ENCODE data around the gene SDF4. TPM values are rescaled to one million over a fixed set of nuclear protein-coding genes. Genes with fewer than 3 reads are reported as not detected.

SDF4 gene
- total and polyA plus RNA-seq, 2 of the 13 experiments (the other 11 are each of a cell fraction or from before 2014, with no cell fraction given): 80.8 to 107 TPM

GRCh38 chr1:1240822-1241587 is 9.2 kb upstream of the SDF4 start (continued):
- peak; percentile 75 for TF ChIP-seq ZNF687 (CRISPR knock-in tag; IDR thresholded peaks at IDR 0.05)
- no peak for TF ChIP-seq ZHX1 (CRISPR knock-in tag; IDR thresholded peaks at IDR 0.05; ENCODE audit: low read depth)
- TF ChIP-seq MXD1 (CRISPR knock-in tag; IDR thresholded peaks at IDR 0.05): no peak
- TF ChIP-seq HNF4G (IDR thresholded peaks at IDR 0.05; ENCODE audit: borderline replicate concordance, low read depth, low read length): no peak
- TF ChIP-seq HNF4G (CRISPR knock-in tag; IDR thresholded peaks at IDR 0.05; ENCODE audit: borderline replicate concordance, low read depth): 0 out of 2 replicates have a peak, but pooled peaks have one; percentile 25
- TF ChIP-seq SALL1 (CRISPR knock-in tag; IDR thresholded peaks at IDR 0.05): no peak; the same call in 1 of the 2 replicates
- 0 out of 2 replicates have a peak, but pooled peaks have one; percentile 18 for TF ChIP-seq TMF1 (CRISPR knock-in tag; IDR thresholded peaks at IDR 0.05; ENCODE audit: low read depth)
- TF ChIP-seq NFIB (CRISPR knock-in tag; IDR thresholded peaks at IDR 0.05; ENCODE audit: borderline replicate concordance): peak; percentile 79; the same call in 1 of the 2 replicates
- peak; percentile 91 for TF ChIP-seq DRAP1 (CRISPR knock-in tag; IDR thresholded peaks at IDR 0.05)
- no peak for TF ChIP-seq NR2F6 (IDR thresholded peaks at IDR 0.05)
- TF ChIP-seq NR2F6 (CRISPR knock-in tag; IDR thresholded peaks at IDR 0.05): peak; percentile 54; the same call in 1 of the 2 replicates
- no peak for TF ChIP-seq LCORL (IDR thresholded peaks at IDR 0.05)
- 0 out of 2 replicates have a peak, but pooled peaks have one; percentile 28 for TF ChIP-seq LCORL (CRISPR knock-in tag; IDR thresholded peaks at IDR 0.05)
- TF ChIP-seq ZNF451 (CRISPR knock-in tag; IDR thresholded peaks at IDR 0.05): 0 out of 2 replicates have a peak, but pooled peaks have one; percentile 29
- no peak for TF ChIP-seq ZBTB7B (CRISPR knock-in tag; IDR thresholded peaks at IDR 0.05)
- TF ChIP-seq ZNF501 (CRISPR knock-in tag; IDR thresholded peaks at IDR 0.05): peak; percentile 72
- no peak for TF ChIP-seq RXRB (CRISPR knock-in tag; IDR thresholded peaks at IDR 0.05; ENCODE audit: borderline replicate concordance)
- TF ChIP-seq RAD51 (IDR thresholded peaks at IDR 0.05; ENCODE audit: borderline replicate concordance): no peak
- TF ChIP-seq NFYB (CRISPR knock-in tag; IDR thresholded peaks at IDR 0.05): 0 out of 2 replicates have a peak, but pooled peaks have one; percentile 10
- TF ChIP-seq FOXO4 (CRISPR knock-in tag; conservative IDR thresholded peaks at IDR 0.05): 0 out of 2 replicates have a peak, but pooled peaks have one; percentile 39
- TF ChIP-seq POLR2G (IDR thresholded peaks at IDR 0.05; ENCODE audit: low read depth, low read length): peak; percentile 78
